ENCODE measurements around the gene ACAD10.

Gene ACAD10

GRCh38 chr12:111803851-111804250, 118.0 kb downstream of the ACAD10 start:
- no peak for TF ChIP-seq SIN3A (IDR thresholded peaks at IDR 0.05; ENCODE audit: borderline replicate concordance, insufficient read depth, low read length)
- TF ChIP-seq POLR2AphosphoS5 (IDR thresholded peaks at IDR 0.05; ENCODE audit: low read depth, low read length): no peak
- TF ChIP-seq, protein P1, sequence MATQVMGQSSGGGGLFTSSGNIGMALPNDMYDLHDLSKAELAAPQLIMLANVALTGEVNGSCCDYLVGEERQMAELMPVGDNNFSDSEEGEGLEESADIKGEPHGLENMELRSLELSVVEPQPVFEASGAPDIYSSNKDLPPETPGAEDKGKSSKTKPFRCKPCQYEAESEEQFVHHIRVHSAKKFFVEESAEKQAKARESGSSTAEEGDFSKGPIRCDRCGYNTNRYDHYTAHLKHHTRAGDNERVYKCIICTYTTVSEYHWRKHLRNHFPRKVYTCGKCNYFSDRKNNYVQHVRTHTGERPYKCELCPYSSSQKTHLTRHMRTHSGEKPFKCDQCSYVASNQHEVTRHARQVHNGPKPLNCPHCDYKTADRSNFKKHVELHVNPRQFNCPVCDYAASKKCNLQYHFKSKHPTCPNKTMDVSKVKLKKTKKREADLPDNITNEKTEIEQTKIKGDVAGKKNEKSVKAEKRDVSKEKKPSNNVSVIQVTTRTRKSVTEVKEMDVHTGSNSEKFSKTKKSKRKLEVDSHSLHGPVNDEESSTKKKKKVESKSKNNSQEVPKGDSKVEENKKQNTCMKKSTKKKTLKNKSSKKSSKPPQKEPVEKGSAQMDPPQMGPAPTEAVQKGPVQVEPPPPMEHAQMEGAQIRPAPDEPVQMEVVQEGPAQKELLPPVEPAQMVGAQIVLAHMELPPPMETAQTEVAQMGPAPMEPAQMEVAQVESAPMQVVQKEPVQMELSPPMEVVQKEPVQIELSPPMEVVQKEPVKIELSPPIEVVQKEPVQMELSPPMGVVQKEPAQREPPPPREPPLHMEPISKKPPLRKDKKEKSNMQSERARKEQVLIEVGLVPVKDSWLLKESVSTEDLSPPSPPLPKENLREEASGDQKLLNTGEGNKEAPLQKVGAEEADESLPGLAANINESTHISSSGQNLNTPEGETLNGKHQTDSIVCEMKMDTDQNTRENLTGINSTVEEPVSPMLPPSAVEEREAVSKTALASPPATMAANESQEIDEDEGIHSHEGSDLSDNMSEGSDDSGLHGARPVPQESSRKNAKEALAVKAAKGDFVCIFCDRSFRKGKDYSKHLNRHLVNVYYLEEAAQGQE (IDR thresholded peaks at IDR 0.05; ENCODE audit: insufficient read depth in 1 of 2, low read depth in 2 of 2, low read length in 2 of 2): no peak
- TF ChIP-seq TAF1 (IDR thresholded peaks at IDR 0.05; ENCODE audit: borderline replicate concordance, insufficient read depth, low read length): no peak
- no peak for TF ChIP-seq FOXP2 (optimal IDR thresholded peaks at IDR 0.05; ENCODE audit: borderline replicate concordance, extremely low read depth, extremely low read length, insufficient read depth)

DNA sequence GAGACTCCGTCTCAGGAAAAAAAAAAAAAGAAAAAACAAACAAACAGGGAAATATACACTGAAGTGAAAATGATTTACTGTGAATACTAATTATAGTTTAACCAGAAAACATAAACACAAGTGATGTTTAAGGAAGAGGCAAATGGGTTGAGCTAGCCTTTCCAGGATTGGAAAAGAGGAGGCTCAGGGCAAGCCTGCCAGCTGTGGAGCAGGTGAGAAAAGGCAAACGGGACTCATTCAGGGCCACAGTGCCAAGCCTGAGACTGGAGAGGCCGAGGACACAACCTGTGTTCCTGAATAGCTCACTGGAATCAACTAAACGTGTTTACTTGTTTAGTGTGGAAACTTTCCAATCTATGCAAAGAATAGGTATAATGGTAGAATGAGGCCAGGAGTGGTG, 120.5 kb downstream of the ACAD10 start:
- TF ChIP-seq SIN3A (IDR thresholded peaks at IDR 0.05; ENCODE audit: borderline replicate concordance, insufficient read depth, low read length) (no peak), POLR2AphosphoS5 (IDR thresholded peaks at IDR 0.05; ENCODE audit: low read depth, low read length) (no peak), TAF1 (IDR thresholded peaks at IDR 0.05; ENCODE audit: borderline replicate concordance, insufficient read depth, low read length) (no peak), FOXP2 (optimal IDR thresholded peaks at IDR 0.05; ENCODE audit: borderline replicate concordance, extremely low read depth, extremely low read length, insufficient read depth) (no peak)
- TF ChIP-seq, protein P1 (IDR thresholded peaks at IDR 0.05; ENCODE audit: insufficient read depth in 1 of 2, low read depth in 2 of 2, low read length in 2 of 2): no peak

Measured in PFSK-1 (cell line).